Mucosa of rectum (tissue), 2 donors: Measurements from ENCODE around the gene PGPEP1.

Experiments used
- H3K27ac ChIP-seq, 2 donors: one replicate each; pipeline ENCODE4 v1.7.0; 2013; ENCODE audit warnings: inconsistent platforms in 2 of 2, low read depth in 2 of 2, low read length in 2 of 2
- H3K27me3 ChIP-seq, 2 donors: one replicate each; pipeline ENCODE4 v1.7.0; 2013; ENCODE audit warnings: low read length in 2 of 2; ENCODE audit not compliant: control insufficient read depth in 2 of 2, insufficient read depth in 2 of 2
- H3K36me3 ChIP-seq, 2 donors: one replicate each; pipeline ENCODE4 v1.7.0; 2013; ENCODE audit warnings: low read length in 2 of 2; ENCODE audit not compliant: control insufficient read depth in 2 of 2, insufficient read depth in 2 of 2
- H3K4me1 ChIP-seq, 2 donors: one replicate each; pipeline ENCODE4 v1.7.0; 2013; ENCODE audit warnings: low read length in 2 of 2, mild to moderate bottlenecking in 1 of 2; ENCODE audit not compliant: control insufficient read depth in 2 of 2, insufficient read depth in 2 of 2
- H3K4me3 ChIP-seq, 2 donors: one replicate each; pipeline ENCODE4 v1.7.0; 2013; ENCODE audit warnings: low read length in 2 of 2
- H3K9ac ChIP-seq, 2 donors: one replicate each; pipeline ENCODE4 v1.7.0; 2013; ENCODE audit warnings: low read length in 2 of 2, low read depth in 1 of 2, mild to moderate bottlenecking in 1 of 2
- H3K9me3 ChIP-seq, 2 donors: one replicate each; pipeline ENCODE4 v1.7.0; 2013; ENCODE audit warnings: low read length in 2 of 2; ENCODE audit not compliant: control insufficient read depth in 2 of 2
- donor health status: healthy.
- donor health status: Normal muscosa, but diverticular disease.

Gene PGPEP1

DNA sequence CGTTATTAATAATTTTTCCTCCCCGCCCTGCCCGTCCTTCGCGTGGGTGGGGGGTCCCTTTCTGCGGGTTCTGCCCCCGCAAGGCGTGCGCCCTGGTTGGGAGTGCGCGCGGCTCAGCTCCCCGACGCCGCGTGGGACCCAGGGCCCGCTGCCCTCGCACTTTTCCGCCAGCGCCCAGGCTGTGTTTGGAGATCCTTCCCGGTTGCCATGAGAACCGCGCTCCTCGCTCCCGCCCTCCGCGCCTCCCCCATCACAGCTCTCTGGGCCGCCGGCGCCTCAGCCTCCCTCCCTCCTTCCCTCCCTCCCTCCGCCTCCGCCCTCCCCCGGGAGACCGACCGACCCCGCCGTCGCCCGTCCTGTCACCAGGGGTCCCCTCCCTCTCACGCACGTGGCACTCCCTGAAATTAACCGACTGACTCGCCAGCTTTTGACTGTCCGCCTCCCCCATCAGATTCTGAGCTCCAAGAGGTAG is 76.4 kb downstream of the PGPEP1 start:
- peak overlapping the region; percentile 41 to 56 for H3K4me3 ChIP-seq
- peaks cover 8 to 9% of the 10 kb centered on the region in 2 donors for H3K27me3 ChIP-seq
- H3K36me3 ChIP-seq, result no peaks in the 10 kb centered on the region
- H3K9me3 ChIP-seq, result no peaks in the 10 kb centered on the region
- H3K27ac ChIP-seq, result peak overlapping the region; percentile 79 to 89
- H3K4me1 ChIP-seq, result peaks cover 35 to 46% of the 10 kb centered on the region in 2 donors
- peak overlapping the region; percentile 38 to 56 for H3K9ac ChIP-seq

GRCh38 chr19:18417250-18418028 is 77.0 kb downstream of the PGPEP1 start:
- Histone ChIP-seq H3K4me3 (peak overlapping the region; percentile 41 to 56), H3K4me1 (peaks cover 36 to 46% of the 10 kb centered on the region in 2 donors), H3K27me3 (peaks cover 8 to 9% of the 10 kb centered on the region in 2 donors), H3K9ac (peak overlapping the region; percentile 38 to 56), H3K9me3 (no peaks in the 10 kb centered on the region), H3K36me3 (no peaks in the 10 kb centered on the region), H3K27ac (peak overlapping the region; percentile 79 to 89)

- H3K27ac ChIP-seq, result peak overlapping the region; percentile 79 to 89
- peak overlapping the region in 1 of 2 donors; percentile 71 for H3K9ac ChIP-seq
- peaks cover 0 to 2% of the 10 kb centered on the region in 2 donors for H3K36me3 ChIP-seq
- no peaks in the 10 kb centered on the region for H3K9me3 ChIP-seq
- peaks cover 42 to 46% of the 10 kb centered on the region in 2 donors for H3K4me1 ChIP-seq
- H3K27me3 ChIP-seq, result peaks cover 8 to 9% of the 10 kb centered on the region in 2 donors
- H3K4me3 ChIP-seq, result peak overlapping the region; percentile 56 to 74
Measured at GRCh38 chr19:18418029-18418482, 77.7 kb downstream of the PGPEP1 start.

GRCh38 chr19:18418483-18419194 is 78.2 kb downstream of the PGPEP1 start:
- H3K36me3 ChIP-seq, result peaks cover 0 to 3% of the 10 kb centered on the region in 2 donors
- peak overlapping the region; percentile 79 to 89 for H3K27ac ChIP-seq
- peak overlapping the region; percentile 71 to 75 for H3K9ac ChIP-seq
- peak overlapping the region; percentile 56 to 74 for H3K4me3 ChIP-seq
- H3K9me3 ChIP-seq, result no peaks in the 10 kb centered on the region
- peaks cover 8 to 9% of the 10 kb centered on the region in 2 donors for H3K27me3 ChIP-seq
- peaks cover 47 to 52% of the 10 kb centered on the region in 2 donors for H3K4me1 ChIP-seq

GRCh38 chr19:18419195-18419698 is 78.8 kb downstream of the PGPEP1 start, which contains the start of gene SSBP4:
Gene SSBP4, plus strand, starts transcription at chr19:18419398. Its CDS starts 251 bp downstream, at chr19:18419649.
- H3K4me1 ChIP-seq, result peaks cover 49 to 52% of the 10 kb centered on the region in 2 donors
- H3K27ac ChIP-seq, result peak within 1 kb of the TSS; percentile 79 to 89

More at GRCh38 chr19:18419195-18419698, 78.8 kb downstream of the PGPEP1 start, which contains the start of gene SSBP4:
- peak within 1 kb of the TSS; percentile 56 to 74 for H3K4me3 ChIP-seq
- H3K9me3 ChIP-seq, result no peaks in the 10 kb centered on the region
- peaks cover 8 to 9% of the 10 kb centered on the region in 2 donors for H3K27me3 ChIP-seq
- peak within 1 kb of the TSS; percentile 71 to 75 for H3K9ac ChIP-seq
- peaks cover 0 to 3% of the 10 kb centered on the region in 2 donors for H3K36me3 ChIP-seq
